HT-29 (cell line): ENCODE measurements around the gene MUC20. TPM values are rescaled to one million over a fixed set of nuclear protein-coding genes. Genes with fewer than 3 reads are reported as not detected.

Experiments used
- DNase-seq: peaks from one replicate; pipeline ENCODE4 v3.0.0-alpha.2; 2015; ENCODE audit warnings: low spot score
- total RNA-seq: library from RNA; depleted of rRNA; stranded (reverse); fragments of >200 nt; shearing (Covaris generic); gene quantifications from 2 replicates; pipeline ENCODE4 v1.2.3, GENCODE V29; 2014

MUC20 gene
- total RNA-seq, 1 experiment from 2014 or later = 68.0 TPM

- DNase-seq = no peak
Measured at GRCh38 chr3:195755391-195755790, 34.6 kb downstream of the MUC20 start.

GRCh38 chr3:195755791-195756676 is 35.3 kb downstream of the MUC20 start:
- DNase-seq = no peak

GRCh38 chr3:195757438-195757770 is 36.6 kb downstream of the MUC20 start:
- DNase-seq = no peak

GRCh38 chr3:195757827-195758226 is 37.0 kb downstream of the MUC20 start:
- no peak for DNase-seq

GRCh38 chr3:195758721-195759353 is 38.1 kb downstream of the MUC20 start:
- DNase-seq = no peak

GRCh38 chr3:195760345-195761122 is 39.8 kb downstream of the MUC20 start:
- no peak for DNase-seq

- DNase-seq = no peak
Measured at GRCh38 chr3:195761123-195761566, 40.4 kb downstream of the MUC20 start.

GRCh38 chr3:195761567-195762248 is 40.9 kb downstream of the MUC20 start:
- DNase-seq = no peak

GRCh38 chr3:195762249-195762585 is 41.4 kb downstream of the MUC20 start:
- no peak for DNase-seq

GRCh38 chr3:195762611-195763010 is 41.8 kb downstream of the MUC20 start:
- no peak for DNase-seq

GRCh38 chr3:195763076-195763830 is 42.5 kb downstream of the MUC20 start:
- DNase-seq = no peak

GRCh38 chr3:195763843-195764825 is 43.4 kb downstream of the MUC20 start:
- no peak for DNase-seq

GRCh38 chr3:195764961-195765706 is 44.4 kb downstream of the MUC20 start:
- DNase-seq = no peak

- DNase-seq = no peak
Measured at GRCh38 chr3:195766671-195767070, 45.9 kb downstream of the MUC20 start.

- no peak for DNase-seq
Measured at GRCh38 chr3:195767792-195768191, 47.0 kb downstream of the MUC20 start.

- DNase-seq = no peak
Measured at GRCh38 chr3:195768414-195768813, 47.6 kb downstream of the MUC20 start.

- DNase-seq = no peak
Measured at GRCh38 chr3:195768831-195769303, 48.1 kb downstream of the MUC20 start.

GRCh38 chr3:195769551-195769950 is 48.8 kb downstream of the MUC20 start:
- no peak for DNase-seq
